HG03558 (cell line): ENCODE measurements around the gene ZNF555.
"Not testable (repeated sequence)": the region's sequence is repeated elsewhere in the genome, so short reads cannot be mapped to it uniquely, and the experiment has no call there.

Experiments used
- ATAC-seq: cut with Tn5 transposase; IDR thresholded peaks from one replicate; pipeline ENCODE4 v1.9.1; 2021; ENCODE audit warnings: moderate number of reproducible peaks; ENCODE audit not compliant: unreplicated experiment; ENCODE audit errors: extremely low read depth

Gene ZNF555

DNA sequence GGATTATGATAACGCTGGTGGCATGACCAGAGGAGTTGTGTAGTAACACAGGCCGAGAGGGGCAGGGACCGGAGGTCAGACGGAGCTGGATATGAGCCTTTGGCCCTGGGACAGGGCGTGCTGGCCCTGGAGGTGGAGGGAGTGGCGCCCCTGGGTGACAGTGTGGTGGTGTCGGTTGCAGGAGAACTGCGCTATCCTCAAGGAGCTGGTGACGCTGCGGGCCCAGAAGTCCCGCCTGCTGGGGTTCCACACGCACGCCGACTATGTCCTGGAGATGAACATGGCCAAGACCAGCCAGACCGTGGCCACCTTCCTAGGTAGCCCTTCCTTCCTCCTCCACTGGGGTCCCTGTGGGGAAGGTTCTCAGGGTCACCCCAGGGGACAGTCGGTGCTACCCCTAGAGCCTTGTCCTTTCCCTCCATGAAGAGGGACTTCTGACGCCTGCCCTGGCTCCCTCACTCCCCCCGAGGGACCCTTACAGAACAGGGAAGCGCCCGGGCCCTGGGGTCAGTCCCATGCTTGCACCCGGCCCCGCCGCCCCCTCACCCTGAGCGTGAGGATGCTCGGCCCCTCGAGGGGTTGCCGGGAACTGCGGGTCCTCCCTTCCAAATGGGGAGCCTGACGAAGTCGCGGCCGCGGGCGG, 34.4 kb upstream of the ZNF555 start:
- ATAC-seq = no peak

DNA sequence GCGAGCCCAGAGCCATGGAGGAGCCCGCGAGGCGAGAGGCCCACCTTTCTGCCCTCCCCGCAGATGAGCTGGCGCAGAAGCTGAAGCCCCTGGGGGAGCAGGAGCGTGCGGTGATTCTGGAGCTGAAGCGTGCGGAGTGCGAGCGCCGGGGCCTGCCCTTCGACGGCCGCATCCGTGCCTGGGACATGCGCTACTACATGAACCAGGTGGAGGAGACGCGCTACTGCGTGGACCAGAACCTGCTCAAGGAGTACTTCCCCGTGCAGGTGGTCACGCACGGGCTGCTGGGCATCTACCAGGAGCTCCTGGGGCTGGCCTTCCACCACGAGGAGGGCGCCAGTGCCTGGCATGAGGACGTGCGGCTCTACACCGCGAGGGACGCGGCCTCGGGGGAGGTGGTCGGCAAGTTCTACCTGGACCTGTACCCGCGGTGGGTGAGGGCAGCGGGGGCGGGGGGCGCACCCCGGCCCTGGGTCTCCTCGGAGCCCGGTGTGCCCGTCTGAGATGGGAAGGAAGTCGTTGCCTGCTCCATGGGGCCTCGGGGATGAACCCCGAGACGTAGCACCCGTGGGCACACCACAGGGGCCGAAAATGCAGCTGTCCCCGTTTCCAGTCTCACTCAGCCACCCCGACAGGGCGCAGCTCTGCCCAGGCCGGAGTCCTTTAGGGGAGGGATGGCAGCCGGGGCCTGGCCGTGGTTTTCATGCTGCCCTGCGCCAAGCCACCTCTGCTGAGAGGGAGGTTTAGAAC, 33.7 kb upstream of the ZNF555 start:
- ATAC-seq = no peak

DNA sequence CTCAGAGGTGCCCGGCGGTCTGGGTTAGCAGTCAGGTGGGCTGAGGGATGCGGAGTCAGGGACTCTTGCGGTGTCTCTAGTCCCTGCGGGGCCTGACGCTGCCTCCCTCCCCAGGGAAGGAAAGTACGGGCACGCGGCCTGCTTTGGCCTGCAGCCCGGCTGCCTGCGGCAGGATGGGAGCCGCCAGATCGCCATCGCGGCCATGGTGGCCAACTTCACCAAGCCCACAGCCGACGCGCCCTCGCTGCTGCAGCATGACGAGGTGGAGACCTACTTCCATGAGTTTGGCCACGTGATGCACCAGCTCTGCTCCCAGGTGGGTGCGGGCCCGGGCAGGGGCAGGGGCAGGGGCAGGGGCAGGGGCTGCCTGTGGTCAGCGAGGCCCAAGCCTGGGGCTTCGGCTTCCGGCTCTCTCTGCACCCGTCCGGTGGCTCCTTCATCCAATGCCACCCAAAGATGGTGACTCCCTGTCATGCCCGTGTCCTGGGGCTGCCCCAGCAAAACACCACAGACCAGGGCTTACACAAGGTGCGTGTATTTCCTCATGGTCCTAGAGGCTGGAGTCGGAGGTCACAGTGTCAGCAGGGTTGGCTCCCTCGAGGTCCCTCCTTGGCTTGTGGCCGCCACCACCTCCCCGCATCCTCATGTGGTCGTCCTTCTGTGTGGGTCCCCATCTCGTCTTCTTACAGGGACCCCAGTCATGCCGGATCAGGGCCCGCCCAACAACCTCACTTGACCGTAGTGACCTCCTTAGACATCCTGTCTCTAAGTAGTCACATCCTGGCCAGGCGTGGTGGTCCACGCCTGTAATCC, 32.9 kb upstream of the ZNF555 start:
- no peak for ATAC-seq

DNA sequence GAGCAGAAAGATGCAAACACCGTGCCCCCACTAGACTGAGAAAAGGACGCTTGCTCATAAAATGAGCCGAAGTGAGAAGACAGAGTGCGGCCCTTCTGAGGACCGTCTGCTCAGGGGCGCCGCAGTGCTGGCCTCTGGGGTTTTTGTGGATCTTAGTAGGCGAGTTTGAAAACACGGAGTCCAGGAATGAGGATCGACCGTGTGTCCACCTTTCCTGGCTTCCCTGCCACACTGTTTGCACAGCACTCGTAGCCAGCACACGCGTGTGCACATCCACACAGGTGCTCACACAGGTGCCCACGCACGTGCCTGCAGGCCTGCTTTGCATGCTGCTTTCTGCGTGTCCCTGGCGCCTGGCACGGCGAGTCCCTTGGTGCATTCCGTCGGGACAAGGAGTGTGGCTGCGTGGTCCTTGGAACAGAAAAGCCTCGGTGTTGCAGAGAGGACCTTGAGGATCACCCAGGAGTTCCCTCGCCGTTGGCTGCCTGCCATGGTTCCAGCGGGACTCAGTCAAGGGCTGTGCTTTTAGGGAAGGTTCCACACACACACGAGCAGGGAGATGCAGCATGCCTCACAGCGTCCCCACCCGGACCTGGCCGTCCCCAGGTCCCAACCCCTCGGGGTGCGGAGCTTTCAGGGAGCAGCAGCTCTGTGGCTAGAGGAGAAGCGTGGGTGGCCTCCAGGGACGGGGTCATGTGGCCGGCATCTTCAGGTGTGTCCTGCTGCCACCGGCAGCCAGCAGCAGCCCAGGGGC, 31.7 kb upstream of the ZNF555 start:
- no peak for ATAC-seq

DNA sequence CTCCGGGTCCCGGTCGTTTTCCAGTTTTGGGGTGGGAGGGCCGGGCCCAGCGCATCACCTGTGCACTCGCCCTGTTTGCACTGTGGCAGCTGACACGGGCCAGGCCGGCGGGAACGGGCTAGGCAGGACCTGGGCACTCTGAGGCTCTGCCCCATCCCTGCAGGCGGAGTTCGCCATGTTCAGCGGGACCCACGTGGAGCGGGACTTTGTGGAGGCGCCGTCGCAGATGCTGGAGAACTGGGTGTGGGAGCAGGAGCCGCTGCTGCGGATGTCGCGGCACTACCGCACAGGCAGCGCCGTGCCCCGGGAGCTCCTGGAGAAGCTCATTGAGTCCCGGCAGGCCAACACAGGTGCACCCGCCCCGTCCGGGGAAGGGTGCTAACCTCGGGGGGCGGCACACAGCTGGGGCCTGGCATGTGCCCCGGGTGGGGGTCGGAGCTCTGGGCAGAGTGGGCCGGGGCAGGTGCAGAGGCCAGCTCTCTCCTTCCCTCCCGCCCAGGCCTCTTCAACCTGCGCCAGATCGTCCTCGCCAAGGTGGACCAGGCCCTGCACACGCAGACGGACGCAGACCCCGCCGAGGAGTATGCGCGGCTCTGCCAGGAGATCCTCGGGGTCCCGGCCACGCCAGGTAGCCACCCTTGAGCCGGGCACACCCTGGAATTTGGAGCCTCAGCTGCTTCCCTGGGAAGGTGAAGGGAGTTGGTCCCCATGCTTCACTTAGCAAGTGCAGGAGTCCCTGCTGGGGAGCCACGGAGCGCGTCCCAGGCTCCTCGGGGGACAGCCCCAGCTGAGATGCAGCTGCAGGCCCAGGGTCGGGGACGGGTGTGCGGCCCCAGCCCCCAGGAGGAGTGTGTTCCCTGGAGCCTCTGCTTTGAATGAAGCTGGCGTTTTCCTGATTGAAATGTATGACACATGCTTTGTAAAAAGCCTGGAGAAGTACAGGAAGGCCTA, 30.9 kb upstream of the ZNF555 start:
- no peak for ATAC-seq

DNA sequence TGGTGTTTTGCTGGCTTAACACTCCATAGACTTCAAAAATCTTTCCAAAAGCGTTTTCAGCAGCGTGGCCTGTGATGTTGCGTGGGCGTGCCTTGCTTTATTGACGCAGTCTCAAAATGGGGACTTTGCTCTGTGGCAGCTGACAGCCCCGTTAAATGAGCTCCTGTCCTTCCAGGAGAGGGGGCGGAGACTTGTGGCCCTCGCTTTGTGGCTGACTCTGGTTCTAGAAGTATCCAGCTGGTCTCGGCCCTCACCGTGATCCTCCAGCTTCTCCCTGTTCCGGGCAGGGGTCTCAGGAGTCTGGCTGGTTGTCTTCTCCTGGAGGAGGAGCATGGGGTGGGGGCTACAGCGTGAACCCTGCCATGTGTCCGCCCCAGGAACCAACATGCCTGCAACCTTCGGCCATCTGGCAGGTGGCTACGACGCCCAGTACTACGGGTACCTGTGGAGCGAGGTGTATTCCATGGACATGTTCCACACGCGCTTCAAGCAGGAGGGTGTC, 30.0 kb upstream of the ZNF555 start:
- ATAC-seq = no peak

DNA sequence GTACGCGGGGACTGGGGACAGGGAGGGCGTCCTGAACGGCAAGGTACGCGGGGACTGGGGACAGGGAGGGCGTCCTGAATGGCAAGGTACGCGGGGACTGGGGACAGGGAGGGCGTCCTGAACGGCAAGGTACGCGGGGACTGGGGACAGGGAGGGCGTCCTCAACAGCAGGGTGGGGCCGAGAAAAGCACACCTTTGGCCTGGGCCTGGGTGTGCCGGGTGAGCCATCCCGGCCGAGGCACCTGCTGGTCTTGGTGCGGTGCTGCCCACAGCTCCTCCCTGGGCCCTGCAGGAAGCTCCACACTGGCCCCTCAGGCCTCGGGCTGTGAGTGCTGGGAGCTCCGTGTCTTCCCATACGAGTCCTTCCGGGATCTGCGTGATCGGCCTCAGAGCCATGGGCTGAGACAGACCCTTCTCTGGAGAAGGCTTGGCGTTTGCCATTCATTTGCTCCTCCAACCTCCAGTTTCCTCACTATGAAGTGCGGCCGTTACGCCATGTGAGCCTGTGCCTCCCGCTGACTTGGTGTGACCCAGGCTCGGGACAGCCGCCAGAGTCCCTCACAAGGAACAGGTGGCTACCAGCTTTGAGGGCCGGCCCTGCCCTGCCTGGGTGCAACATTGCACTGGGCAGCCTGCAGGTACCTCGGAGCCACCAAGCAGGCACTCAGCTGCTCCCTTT, 29.4 kb upstream of the ZNF555 start:
- no peak for ATAC-seq

DNA sequence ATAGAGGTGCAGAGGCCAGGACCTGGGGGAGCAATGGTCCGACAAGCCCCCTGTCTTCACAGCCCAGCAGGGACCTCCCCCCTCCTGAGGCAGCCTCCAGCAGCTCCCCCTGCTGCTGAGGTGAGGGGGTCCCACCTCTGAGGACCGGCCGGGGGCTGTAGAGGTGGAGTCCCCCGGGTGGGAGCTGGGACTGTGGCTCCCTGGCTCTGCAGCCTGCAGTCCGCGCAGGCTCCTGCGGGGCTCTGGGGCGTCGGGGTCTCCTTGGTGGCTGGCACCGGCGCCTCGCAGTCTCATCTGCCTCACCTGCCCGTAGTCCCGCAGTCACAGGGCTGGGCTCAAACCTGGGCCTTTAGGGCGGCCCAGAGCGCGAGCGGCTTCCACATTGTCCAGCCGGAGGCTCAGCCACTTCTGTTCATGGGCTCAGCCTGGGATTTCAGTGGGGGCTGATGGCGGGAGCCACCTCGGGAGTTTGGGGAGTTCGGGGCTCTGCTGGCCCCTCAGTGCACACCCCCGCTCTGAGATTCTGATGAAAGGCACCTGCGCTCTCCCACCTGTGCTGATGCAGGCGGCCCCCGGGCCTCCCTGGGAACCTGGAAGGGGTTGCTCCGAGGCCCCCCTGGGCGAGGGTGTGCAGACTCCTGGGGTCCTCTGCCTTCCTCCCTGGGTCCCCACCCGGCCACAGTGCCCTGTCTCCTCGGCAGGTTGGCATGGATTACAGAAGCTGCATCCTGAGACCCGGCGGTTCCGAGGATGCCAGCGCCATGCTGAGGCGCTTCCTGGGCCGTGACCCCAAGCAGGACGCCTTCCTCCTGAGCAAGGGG, 28.7 kb upstream of the ZNF555 start:
- ATAC-seq = no peak

DNA sequence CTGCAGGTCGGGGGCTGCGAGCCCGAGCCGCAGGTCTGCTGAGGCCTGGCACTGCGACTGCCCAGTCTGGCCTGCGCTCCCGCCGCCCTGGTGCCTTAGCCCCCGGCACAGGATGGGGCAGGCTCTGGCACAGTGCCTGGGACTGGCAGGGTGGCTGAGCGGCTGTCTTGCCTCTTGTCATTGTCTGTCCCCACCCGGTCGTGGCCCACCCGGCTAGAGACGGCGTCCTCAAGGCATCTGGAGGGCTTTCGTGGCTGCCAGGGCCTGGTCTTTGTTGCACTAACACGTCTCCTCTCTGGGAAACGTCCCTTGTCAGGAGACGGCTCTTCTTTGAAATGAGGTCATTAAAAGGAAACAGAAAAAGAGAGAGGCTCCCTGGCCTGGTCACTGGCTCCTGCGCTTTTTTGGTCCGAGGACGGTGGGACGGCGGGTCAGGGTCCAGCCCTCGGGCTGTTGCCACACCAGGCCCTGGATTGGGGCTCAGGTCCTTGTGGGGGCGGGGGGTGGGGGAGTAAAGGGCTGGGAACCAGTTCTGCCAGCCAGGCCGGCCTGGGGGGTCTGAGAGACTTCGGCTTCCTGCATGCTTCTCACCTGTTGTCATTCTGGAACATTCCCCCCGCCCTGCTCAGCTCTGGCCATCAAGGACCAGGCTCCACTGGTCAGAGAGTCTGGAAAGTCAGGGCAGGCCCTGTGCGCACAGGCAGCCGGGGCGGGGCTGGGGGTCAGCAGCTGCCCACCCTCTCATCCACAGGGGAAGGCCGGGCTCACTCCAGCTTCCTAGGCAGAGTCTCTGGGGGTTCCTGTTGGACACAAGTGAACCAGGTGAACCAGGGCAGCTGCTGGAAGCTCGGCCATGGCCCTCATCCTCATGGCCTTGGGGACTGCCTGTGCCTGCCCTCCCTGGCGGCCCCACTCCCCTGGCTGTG, 27.8 kb upstream of the ZNF555 start:
- no peak for ATAC-seq

DNA sequence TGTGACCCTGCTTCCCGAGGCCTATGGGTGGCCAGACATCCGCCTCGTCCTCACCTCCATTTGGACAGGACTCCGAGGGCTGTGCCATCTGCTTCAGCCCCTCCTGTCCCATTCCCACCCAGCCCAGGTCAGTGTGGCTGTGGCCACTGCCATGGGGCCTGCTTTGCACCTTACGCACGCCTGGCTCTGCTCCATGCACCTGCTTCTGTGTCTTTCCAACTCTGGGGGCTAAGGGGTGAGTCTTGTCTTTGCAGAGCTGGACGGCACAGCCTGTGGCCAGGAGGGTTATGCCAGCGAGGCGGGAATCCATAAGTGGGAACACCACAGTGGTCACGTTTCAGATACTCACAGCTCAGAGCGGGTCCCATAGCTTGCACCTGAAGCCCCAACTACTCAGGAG, 26.8 kb upstream of the ZNF555 start:
- ATAC-seq = no peak

DNA sequence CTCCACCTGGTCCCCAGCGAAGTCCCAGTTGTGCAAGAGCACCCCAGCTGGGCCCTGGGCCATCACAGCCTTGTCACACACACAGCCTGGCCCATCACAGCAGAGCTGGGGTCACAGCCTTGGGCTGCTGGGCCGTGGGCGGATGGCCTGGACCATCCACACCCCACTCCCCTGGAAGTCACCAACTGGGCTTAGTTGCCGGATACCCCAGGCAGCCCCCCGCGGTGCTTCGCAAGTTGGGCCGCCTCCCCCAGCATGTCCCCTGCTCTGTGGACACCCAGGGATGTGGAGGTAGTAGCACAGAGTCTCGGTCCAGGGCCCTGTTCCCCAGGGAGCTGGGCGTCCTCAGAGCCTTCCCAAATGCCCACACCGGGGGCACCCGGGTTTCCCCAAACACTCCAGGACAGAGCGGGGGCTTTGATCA, 26.1 kb upstream of the ZNF555 start:
- no peak for ATAC-seq

DNA sequence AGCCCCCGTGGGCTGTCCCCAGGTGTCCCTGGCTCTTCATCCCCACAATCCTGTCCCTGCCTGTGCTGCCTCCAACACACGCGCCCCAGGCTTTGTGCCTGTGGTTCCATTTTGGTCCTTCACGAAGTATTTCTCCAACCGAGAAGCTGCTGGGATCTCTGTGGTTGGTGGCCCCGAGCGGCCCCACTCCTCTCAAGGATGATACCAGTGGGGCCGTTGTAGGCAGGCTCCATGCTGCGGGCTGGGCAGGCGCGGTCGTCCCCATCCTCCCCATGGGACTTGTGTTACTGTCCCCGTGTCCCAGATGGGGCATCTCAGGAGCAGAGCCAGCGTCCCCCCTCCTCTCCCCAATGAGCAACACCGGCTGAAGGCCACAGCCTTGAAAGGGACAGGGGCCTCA, 25.4 kb upstream of the ZNF555 start:
- no peak for ATAC-seq

DNA sequence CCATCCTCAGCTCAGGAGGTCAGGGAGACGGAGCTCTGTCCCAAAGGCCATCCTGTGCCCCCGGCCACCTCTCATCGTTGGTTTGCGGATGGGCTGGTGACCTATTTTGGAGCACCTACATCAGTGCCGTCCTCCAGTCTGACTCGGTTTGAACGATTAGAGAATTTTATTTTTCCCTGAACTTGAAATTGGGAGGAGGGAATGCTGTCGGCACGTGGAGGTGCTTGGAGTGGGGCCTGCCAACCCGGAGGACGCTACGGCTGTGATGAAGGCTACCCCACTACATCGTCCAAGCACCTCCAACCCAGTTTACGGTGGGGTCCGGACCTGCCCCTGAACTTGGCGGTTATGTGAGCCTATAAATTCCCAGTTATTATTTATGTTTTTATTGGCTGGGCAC, 24.6 kb upstream of the ZNF555 start:
- no peak for ATAC-seq

DNA sequence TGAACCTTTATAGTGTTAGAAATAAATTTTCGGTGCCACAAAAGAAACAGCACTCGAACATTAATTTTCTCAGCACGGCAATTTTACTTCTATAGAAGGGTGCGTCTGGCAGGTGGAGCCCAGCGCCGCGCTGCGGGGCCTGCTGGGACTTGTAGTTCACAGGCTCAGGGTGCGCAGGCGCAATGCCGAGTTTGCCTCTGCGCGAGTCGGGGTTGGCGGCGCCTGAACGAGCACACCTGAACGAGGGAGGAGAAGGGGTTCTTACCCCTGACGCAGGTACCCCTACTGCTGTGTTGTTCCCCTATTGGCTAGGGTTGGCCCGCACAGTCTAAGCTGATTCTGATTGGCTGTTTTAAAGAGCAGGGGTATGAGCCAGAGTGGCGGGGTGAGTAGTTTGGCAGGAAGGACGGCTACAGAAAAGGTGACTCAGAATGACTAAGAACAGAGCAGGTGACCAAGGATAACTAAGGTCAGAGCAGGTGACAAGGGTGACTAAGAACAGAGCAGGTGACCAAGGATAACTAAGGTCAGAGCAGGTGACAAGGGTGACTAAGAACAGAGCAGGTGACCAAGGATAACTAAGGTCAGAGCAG, 23.9 kb upstream of the ZNF555 start:
- ATAC-seq = not testable (repeated sequence)

DNA sequence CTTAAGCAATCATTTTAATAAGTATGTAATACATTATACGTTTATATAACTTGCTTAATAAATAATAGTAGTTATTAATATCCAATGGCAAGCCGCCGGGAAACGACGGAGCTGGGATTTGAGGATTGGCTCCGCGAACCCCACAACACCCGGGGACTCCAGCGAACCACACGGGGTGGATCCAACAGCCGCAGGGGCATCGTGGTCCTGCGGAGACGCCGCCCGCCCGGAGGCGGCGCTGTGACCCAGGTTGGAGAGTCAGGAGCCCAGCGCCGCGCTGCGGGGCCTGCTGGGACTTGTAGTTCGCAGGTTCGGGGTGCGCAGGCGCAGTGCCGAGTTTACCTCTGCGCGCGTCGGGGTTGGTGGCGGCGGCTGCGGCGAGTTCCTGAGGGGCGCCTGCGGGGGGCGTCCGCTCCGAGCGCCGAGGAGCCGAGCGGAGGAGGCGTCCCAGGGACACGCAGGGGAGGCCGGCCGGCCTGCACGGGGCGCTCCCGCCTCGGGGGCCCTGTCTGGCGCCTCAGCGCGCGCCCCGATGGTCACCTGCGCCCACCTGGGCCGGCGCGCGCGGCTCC, 21.6 kb upstream of the ZNF555 start, which contains the start of gene ZNF554:
Gene ZNF554, plus strand, starts transcription at position 329 of the 572 bp plus-strand sequence. Its CDS starts 204 bp downstream, at position 533.
- ATAC-seq = peak; percentile 60

DNA sequence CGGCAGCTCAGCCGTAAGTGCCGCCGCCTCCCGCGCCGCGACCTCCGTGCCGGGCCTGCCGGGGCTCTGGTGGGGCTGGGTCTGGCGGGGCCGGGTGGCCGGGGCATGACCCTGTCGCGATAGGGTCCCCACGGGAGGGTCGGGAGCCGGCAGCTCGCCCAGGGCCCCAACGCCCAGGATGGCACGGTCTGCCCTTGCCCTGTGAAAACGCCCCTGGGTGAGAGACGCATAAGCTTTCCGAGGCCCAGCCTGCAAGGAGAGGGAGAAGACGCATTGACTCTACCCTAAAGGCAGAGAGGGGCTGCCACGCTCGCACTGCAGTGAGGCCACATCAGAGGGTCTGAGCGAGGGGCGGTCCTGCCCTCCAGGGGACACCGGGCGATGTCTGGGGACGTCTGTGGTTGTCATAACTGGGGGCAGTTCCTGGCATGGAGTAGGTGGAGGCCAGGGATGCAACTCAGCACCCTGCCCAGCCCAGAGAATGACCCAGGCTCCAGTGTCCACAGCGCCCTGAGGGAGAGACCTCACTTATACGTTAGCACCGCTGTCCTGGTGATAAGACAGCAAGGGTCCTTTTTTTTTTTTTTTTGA, 21.1 kb upstream of the ZNF555 start:
- ATAC-seq = no peak
